Neural progenitor cell (in vitro differentiated cells): ENCODE data around the gene CPEB1. TPM values are rescaled to one million over a fixed set of nuclear protein-coding genes. Genes with fewer than 3 reads are reported as not detected.

Experiments used
- DNase-seq: peaks from one replicate; pipeline ENCODE4 v3.0.0-alpha.2; 2016; ENCODE audit warnings: low spot score
- H2AFZ ChIP-seq: fragments of 200-600 bp; sonication (generic); replicated peaks from 2 replicates; pipeline ENCODE4 v1.6.1; 2016; ENCODE audit warnings: antibody characterized with exemption
- H3F3A ChIP-seq: fragments of 200-600 bp; sonication (generic); 2 replicates; pipeline ENCODE4 v1.6.1; 2016; ENCODE audit warnings: antibody characterized with exemption, low read depth
- H3K27ac ChIP-seq: fragments of 200-600 bp; sonication (generic); 2 replicates; pipeline ENCODE4 v1.5.1; 2016; ENCODE audit warnings: mild to moderate bottlenecking
- H3K27me3 ChIP-seq: fragments of 200-600 bp; sonication (generic); 2 replicates; pipeline ENCODE4 v1.6.1; 2016; ENCODE audit warnings: mild to moderate bottlenecking, moderate library complexity
- H3K36me3 ChIP-seq: fragments of 200-600 bp; sonication (generic); 2 replicates; pipeline ENCODE4 v1.5.1; 2016
- H3K4me1 ChIP-seq: fragments of 200-600 bp; sonication (generic); 2 replicates; pipeline ENCODE4 v1.6.1; 2016; ENCODE audit warnings: mixed run types
- H3K4me2 ChIP-seq: fragments of 200-600 bp; sonication (generic); 2 replicates; pipeline ENCODE4 v1.6.1; 2016
- H3K4me3 ChIP-seq: fragments of 200-600 bp; sonication (generic); 2 replicates; pipeline ENCODE4 v1.5.1; 2016
- H3K79me2 ChIP-seq: fragments of 200-600 bp; sonication (generic); 2 replicates; pipeline ENCODE4 v1.6.1; 2016; ENCODE audit warnings: low read depth
- H3K9ac ChIP-seq: fragments of 200-600 bp; sonication (generic); 2 replicates; pipeline ENCODE4 v1.6.1; 2016
- H3K9me3 ChIP-seq: fragments of 200-600 bp; sonication (generic); 2 replicates; pipeline ENCODE4 v1.5.1; 2016; ENCODE audit warnings: low read depth
- H4K20me1 ChIP-seq: fragments of 200-600 bp; sonication (generic); 2 replicates; pipeline ENCODE4 v1.6.1; 2016; ENCODE audit warnings: low read depth
- H3K27ac Mint-ChIP-seq: 3 replicates; pipeline ENCODE4 v1.8.0; 2021; ENCODE audit warnings: mixed read lengths
- H3K27me3 Mint-ChIP-seq: 2 replicates; pipeline ENCODE4 v1.8.0; 2022; ENCODE audit warnings: low read depth, mild to moderate bottlenecking, inconsistent platforms, moderate library complexity, mixed read lengths; ENCODE audit not compliant: insufficient read depth
- H3K36me3 Mint-ChIP-seq: 3 replicates; pipeline ENCODE4 v1.8.0; 2021; ENCODE audit warnings: mixed read lengths
- H3K4me1 Mint-ChIP-seq: 3 replicates; pipeline ENCODE4 v1.8.0; 2021; ENCODE audit warnings: mixed read lengths
- H3K4me3 Mint-ChIP-seq: 3 replicates; pipeline ENCODE4 v1.8.0; 2021; ENCODE audit warnings: mild to moderate bottlenecking, moderate library complexity, mixed read lengths
- H3K9me3 Mint-ChIP-seq: 3 replicates; pipeline ENCODE4 v1.8.0; 2020; ENCODE audit warnings: mixed read lengths
- CTCF ChIP-seq: fragments of 200-600 bp; sonication (generic); IDR thresholded peaks from 2 replicates; pipeline ENCODE4 v1.5.1; 2017; ENCODE audit warnings: antibody characterized with exemption, mild to moderate bottlenecking
- EZH2 ChIP-seq: fragments of 200-600 bp; sonication (generic); IDR thresholded peaks from 2 replicates; pipeline ENCODE4 v1.6.1; 2017; ENCODE audit warnings: antibody characterized with exemption, mild to moderate bottlenecking, moderate library complexity
- EZH2phosphoT487 ChIP-seq: fragments of 200-600 bp; sonication (generic); IDR thresholded peaks from 2 replicates; pipeline ENCODE4 v1.6.1; 2017; ENCODE audit warnings: antibody characterized with exemption
- total RNA-seq: library from RNA; depleted of rRNA; stranded (reverse); fragments of >200 nt; gene quantifications from 2 replicates; pipeline ENCODE4 v1.2.3, GENCODE V29; 2015; ENCODE audit warnings: low replicate concordance

Gene CPEB1
- total RNA-seq, 1 donor from 2014 or later, result 2.1 TPM

GRCh38 chr15:82688691-82689090 lies 41.5 kb upstream of the CPEB1 start:
- Histone ChIP-seq H3K36me3 (no peaks in the 10 kb centered on the region), H3K9ac (no peak overlapping the region), H3K4me3 (no peak overlapping the region), H3K4me2 (no peak overlapping the region), H3F3A (no peaks in the 10 kb centered on the region), H3K79me2 (no peaks in the 10 kb centered on the region), H3K4me1 (no peaks in the 10 kb centered on the region), H3K9me3 (no peaks in the 10 kb centered on the region), H3K27me3 (peaks cover 5% of the 10 kb centered on the region), H3K27ac (no peak overlapping the region), H2AFZ (no peak overlapping the region), H4K20me1 (no peaks in the 10 kb centered on the region)
- H3K4me1 Mint-ChIP-seq, result no peaks in the 10 kb centered on the region
- H3K27me3 Mint-ChIP-seq, result peaks cover 9% of the 10 kb centered on the region
- H3K4me3 Mint-ChIP-seq, result no peak overlapping the region
- H3K36me3 Mint-ChIP-seq, result no peaks in the 10 kb centered on the region
- no peak for DNase-seq
- no peak overlapping the region for H3K27ac Mint-ChIP-seq
- H3K9me3 Mint-ChIP-seq, result no peaks in the 10 kb centered on the region
- TF ChIP-seq EZH2, result no peak
- TF ChIP-seq CTCF, result no peak
- no peak for TF ChIP-seq EZH2phosphoT487

- Histone ChIP-seq H3K4me2 (no peak overlapping the region), H3K27ac (no peak overlapping the region), H3K4me1 (no peaks in the 10 kb centered on the region), H3K9ac (no peak overlapping the region), H3K36me3 (no peaks in the 10 kb centered on the region), H3K79me2 (no peaks in the 10 kb centered on the region), H3F3A (no peaks in the 10 kb centered on the region), H3K4me3 (peak overlapping the region; percentile 66), H3K9me3 (no peaks in the 10 kb centered on the region), H2AFZ (no peak overlapping the region), H3K27me3 (peaks cover 60% of the 10 kb centered on the region), H4K20me1 (no peaks in the 10 kb centered on the region)
- peak overlapping the region; percentile 79 for H3K4me3 Mint-ChIP-seq
- H3K27ac Mint-ChIP-seq, result no peak overlapping the region
- H3K4me1 Mint-ChIP-seq, result peaks cover 4% of the 10 kb centered on the region
- no peak for TF ChIP-seq CTCF
- TF ChIP-seq EZH2, result no peak
- no peak for TF ChIP-seq EZH2phosphoT487
- DNase-seq, result no peak
- no peaks in the 10 kb centered on the region for H3K36me3 Mint-ChIP-seq
- H3K27me3 Mint-ChIP-seq, result peaks cover 47% of the 10 kb centered on the region
- peaks cover 3% of the 10 kb centered on the region for H3K9me3 Mint-ChIP-seq
Observed at GRCh38 chr15:82681371-82681770, 34.2 kb upstream of the CPEB1 start.

- Histone ChIP-seq H3K4me3 (peak overlapping the region; percentile 66), H3K27me3 (peaks cover 60% of the 10 kb centered on the region), H2AFZ (peak overlapping the region; percentile 92), H3K4me1 (no peaks in the 10 kb centered on the region), H3K79me2 (no peaks in the 10 kb centered on the region), H4K20me1 (no peaks in the 10 kb centered on the region), H3F3A (no peaks in the 10 kb centered on the region), H3K27ac (no peak overlapping the region), H3K9ac (no peak overlapping the region), H3K4me2 (peak overlapping the region; percentile 86), H3K36me3 (no peaks in the 10 kb centered on the region), H3K9me3 (no peaks in the 10 kb centered on the region)
- Mint-ChIP-seq H3K27me3 (peaks cover 47% of the 10 kb centered on the region), H3K9me3 (peaks cover 3% of the 10 kb centered on the region), H3K36me3 (no peaks in the 10 kb centered on the region), H3K27ac (no peak overlapping the region), H3K4me3 (peak overlapping the region; percentile 82), H3K4me1 (peaks cover 4% of the 10 kb centered on the region)
- peak; percentile 89 for DNase-seq
- TF ChIP-seq CTCF (peak; percentile 37), EZH2phosphoT487 (peak; percentile 75), EZH2 (peak; percentile 51)
Observed at GRCh38 chr15:82680200-82681102, 33.3 kb upstream of the CPEB1 start.
